K562 (cell line): ENCODE results near the gene TTC27. TPM values are rescaled to one million over a fixed set of nuclear protein-coding genes. Genes with fewer than 3 reads are reported as not detected.

Source experiments
- DMBX1 ChIP-seq: fragments of 250-450 bp; sonication (Bioruptor Pico); IDR thresholded peaks from 2 replicates; pipeline ENCODE4 v1.8.0; 2022; ENCODE audit warnings: inconsistent platforms, mild to moderate bottlenecking, moderate library complexity, borderline replicate concordance
- GTF2B ChIP-seq: IDR thresholded peaks from 2 replicates; pipeline ENCODE4 v1.6.1; 2011; ENCODE audit not compliant: insufficient read length; ENCODE audit errors: extremely low read depth
- RAD51 ChIP-seq: fragments of 450-650 bp; IDR thresholded peaks from 2 replicates; pipeline ENCODE4 v1.7.1; 2016; ENCODE audit warnings: low read depth, mild to moderate bottlenecking, borderline replicate concordance
- SMARCA4 ChIP-seq: fragments of 450-650 bp; IDR thresholded peaks from 2 replicates; pipeline ENCODE4 v1.6.1; 2016
- SRSF7 ChIP-seq: fragments of 200-400 bp; formaldehyde crosslinking; optimal IDR thresholded peaks from 2 replicates; pipeline ENCODE3; 2017; ENCODE audit warnings: mild to moderate bottlenecking, low read depth, low read length
- TCFL5 ChIP-seq: fragments of 250-450 bp; sonication (Bioruptor Pico); conservative IDR thresholded peaks from 2 replicates; pipeline ENCODE4 v1.6.1; 2021; ENCODE audit warnings: mild to moderate bottlenecking, moderate library complexity, matching md5 sums
- ZBTB8A ChIP-seq: fragments of 450-650 bp; IDR thresholded peaks from 2 replicates; pipeline ENCODE4 v1.6.1; 2018; ENCODE audit warnings: mild to moderate bottlenecking, moderate library complexity; ENCODE audit not compliant: partially characterized antibody
- ZNF740 ChIP-seq, 3 experiments: fragments of 200-800 bp in 1 of 3; sonication (Bioruptor generic) in 1 of 3; sonication (generic) in 1 of 3; formaldehyde crosslinking in 1 of 3; IDR thresholded peaks; 2 replicates each; pipeline versions ENCODE4 v1.6.1 to v1.8.0; 2016 to 2022; ENCODE audit warnings: mild to moderate bottlenecking in 2 of 3, missing compliant biosample characterization in 2 of 3, missing genetic modification characterization in 2 of 3, missing genetic modification reagents in 1 of 3
- polyA plus RNA-seq, 8 experiments: library from polyadenylated mRNA; depleted of rRNA in 4 of 8; stranded (reverse) in 5 of 8; unstranded in 3 of 8; fragments of >200 nt; fragmentation: Nextera tagmentation in 2 of 8; fragmentation: Illumina TruSeq in 1 of 8; extraction: Ambion mirVana in 2 of 8; extraction: Trizol in 1 of 8; gene quantifications; 2 replicates each; pipeline versions ENCODE4 v1.2.1 to v1.2.3, GENCODE V29; 2011 to 2014; ENCODE audit warnings: inconsistent platforms in 1 of 8, missing spikeins in 1 of 8
- total RNA-seq, 7 experiments: library from RNA; depleted of rRNA in 6 of 7; stranded (reverse); fragments of >200 nt in 6 of 7; fragmentation: Illumina TruSeq in 2 of 7; extraction: Trizol in 2 of 7; gene quantifications; 2 replicates each; pipeline versions ENCODE4 v1.2.1 to v1.2.3, GENCODE V29; 2011 to 2021; ENCODE audit warnings: low replicate concordance in 1 of 7
- TF ChIP-seq, protein P1 (sequence below): IDR thresholded peaks from 3 replicates; pipeline ENCODE4 v1.6.1; 2011; ENCODE audit warnings: borderline replicate concordance, mild to moderate bottlenecking, moderate library complexity; ENCODE audit not compliant: insufficient read length; ENCODE audit errors: extremely low read depth
- TF ChIP-seq, protein P2 (sequence below), 2 experiments: fragments of 450-650 bp; formaldehyde crosslinking in 1 of 2; IDR thresholded peaks; 2 replicates each; pipeline versions ENCODE4 v1.4.0 to v1.6.1; 2014 to 2020; ENCODE audit warnings: mild to moderate bottlenecking in 2 of 2, borderline replicate concordance in 1 of 2, low read depth in 1 of 2

The TTC27 gene
- total and polyA plus RNA-seq, 9 of the 15 experiments (the other 6 are each of a cell fraction or from before 2014, with no cell fraction given) = 44.3 to 93.4 (median 57.3) TPM

DNA sequence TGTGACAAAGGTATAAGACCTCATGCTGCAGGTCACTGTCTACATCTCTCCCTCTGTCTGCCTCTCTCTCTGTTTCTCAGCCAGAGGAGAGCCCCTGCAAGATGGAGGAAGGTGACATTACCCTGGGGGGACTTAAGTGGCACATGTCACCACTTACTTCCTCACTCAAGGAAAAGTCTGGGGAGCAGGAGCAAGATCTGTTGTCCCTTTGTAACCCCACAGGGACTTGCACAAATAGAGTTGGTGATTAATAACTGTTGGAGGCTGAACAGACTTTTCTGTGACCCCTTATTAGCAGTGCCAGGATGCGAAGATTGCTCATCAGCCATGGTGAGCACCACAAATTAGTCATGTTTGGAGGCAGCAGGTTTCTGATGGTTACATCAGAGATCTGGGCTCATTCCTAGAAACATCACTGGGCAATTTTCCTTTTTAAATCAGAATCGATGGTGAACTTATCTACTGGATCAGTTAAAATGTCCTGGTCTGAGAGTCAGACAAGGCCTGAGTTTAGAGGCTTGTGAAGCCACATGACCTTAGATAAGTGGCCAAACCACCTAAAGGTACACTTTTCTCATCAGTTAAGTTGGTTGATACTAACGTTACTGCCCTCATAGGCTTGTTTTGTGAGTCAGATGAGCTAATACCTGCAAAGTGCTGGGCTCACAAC, 237.7 kb downstream of the TTC27 start (continued):
- TF ChIP-seq, protein P1, sequence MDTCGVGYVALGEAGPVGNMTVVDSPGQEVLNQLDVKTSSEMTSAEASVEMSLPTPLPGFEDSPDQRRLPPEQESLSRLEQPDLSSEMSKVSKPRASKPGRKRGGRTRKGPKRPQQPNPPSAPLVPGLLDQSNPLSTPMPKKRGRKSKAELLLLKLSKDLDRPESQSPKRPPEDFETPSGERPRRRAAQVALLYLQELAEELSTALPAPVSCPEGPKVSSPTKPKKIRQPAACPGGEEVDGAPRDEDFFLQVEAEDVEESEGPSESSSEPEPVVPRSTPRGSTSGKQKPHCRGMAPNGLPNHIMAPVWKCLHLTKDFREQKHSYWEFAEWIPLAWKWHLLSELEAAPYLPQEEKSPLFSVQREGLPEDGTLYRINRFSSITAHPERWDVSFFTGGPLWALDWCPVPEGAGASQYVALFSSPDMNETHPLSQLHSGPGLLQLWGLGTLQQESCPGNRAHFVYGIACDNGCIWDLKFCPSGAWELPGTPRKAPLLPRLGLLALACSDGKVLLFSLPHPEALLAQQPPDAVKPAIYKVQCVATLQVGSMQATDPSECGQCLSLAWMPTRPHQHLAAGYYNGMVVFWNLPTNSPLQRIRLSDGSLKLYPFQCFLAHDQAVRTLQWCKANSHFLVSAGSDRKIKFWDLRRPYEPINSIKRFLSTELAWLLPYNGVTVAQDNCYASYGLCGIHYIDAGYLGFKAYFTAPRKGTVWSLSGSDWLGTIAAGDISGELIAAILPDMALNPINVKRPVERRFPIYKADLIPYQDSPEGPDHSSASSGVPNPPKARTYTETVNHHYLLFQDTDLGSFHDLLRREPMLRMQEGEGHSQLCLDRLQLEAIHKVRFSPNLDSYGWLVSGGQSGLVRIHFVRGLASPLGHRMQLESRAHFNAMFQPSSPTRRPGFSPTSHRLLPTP = no peak
- TF ChIP-seq, protein P2, sequence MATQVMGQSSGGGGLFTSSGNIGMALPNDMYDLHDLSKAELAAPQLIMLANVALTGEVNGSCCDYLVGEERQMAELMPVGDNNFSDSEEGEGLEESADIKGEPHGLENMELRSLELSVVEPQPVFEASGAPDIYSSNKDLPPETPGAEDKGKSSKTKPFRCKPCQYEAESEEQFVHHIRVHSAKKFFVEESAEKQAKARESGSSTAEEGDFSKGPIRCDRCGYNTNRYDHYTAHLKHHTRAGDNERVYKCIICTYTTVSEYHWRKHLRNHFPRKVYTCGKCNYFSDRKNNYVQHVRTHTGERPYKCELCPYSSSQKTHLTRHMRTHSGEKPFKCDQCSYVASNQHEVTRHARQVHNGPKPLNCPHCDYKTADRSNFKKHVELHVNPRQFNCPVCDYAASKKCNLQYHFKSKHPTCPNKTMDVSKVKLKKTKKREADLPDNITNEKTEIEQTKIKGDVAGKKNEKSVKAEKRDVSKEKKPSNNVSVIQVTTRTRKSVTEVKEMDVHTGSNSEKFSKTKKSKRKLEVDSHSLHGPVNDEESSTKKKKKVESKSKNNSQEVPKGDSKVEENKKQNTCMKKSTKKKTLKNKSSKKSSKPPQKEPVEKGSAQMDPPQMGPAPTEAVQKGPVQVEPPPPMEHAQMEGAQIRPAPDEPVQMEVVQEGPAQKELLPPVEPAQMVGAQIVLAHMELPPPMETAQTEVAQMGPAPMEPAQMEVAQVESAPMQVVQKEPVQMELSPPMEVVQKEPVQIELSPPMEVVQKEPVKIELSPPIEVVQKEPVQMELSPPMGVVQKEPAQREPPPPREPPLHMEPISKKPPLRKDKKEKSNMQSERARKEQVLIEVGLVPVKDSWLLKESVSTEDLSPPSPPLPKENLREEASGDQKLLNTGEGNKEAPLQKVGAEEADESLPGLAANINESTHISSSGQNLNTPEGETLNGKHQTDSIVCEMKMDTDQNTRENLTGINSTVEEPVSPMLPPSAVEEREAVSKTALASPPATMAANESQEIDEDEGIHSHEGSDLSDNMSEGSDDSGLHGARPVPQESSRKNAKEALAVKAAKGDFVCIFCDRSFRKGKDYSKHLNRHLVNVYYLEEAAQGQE (IDR thresholded peaks at IDR 0.05; ENCODE audit: borderline replicate concordance) = no peak
- TF ChIP-seq, protein P2 (CRISPR knock-in tag; IDR thresholded peaks at IDR 0.05; ENCODE audit: low read depth) = no peak
- TF ChIP-seq ZBTB8A = no peak
- peak; percentile 37; the same call in 1 of the 2 replicates for TF ChIP-seq SMARCA4
- TF ChIP-seq DMBX1 (CRISPR knock-in tag) = no peak; the same call in 1 of the 2 replicates
- peak; percentile 9; the same call in 1 of the 2 replicates for TF ChIP-seq RAD51
- no peak for TF ChIP-seq ZNF740 (CRISPR knock-in tag; IDR thresholded peaks at IDR 0.05)
- no peak for TF ChIP-seq ZNF740 (tag; IDR thresholded peaks at IDR 0.05)
- TF ChIP-seq SRSF7 = no peak
- TF ChIP-seq TCFL5 (CRISPR knock-in tag) = no peak
- TF ChIP-seq GTF2B = no peak
